DMS53 treated with DMSO at 0.1 percent for 48 hours (cell line): Measurements from ENCODE around the gene DLG3.

Source experiments
- DNase-seq: peaks from one replicate; lab custom pipeline; 2025; ENCODE audit not compliant: unreplicated experiment; lab: John Stamatoyannopoulos, UW

Gene DLG3

GRCh38 chrX:70476166-70476933 lies 31.7 kb downstream of the DLG3 start:
- no peak for DNase-seq

- DNase-seq = peak; percentile 52
These were observed 32.5 kb downstream of the DLG3 start for GRCh38 chrX:70476934-70477733.

- peak; percentile 52 for DNase-seq
These were observed 33.1 kb downstream of the DLG3 start for GRCh38 chrX:70477734-70478075.

- DNase-seq = no peak
These were observed 34.1 kb downstream of the DLG3 start for GRCh38 chrX:70478526-70479245.

- DNase-seq = no peak
These were observed 34.7 kb downstream of the DLG3 start for GRCh38 chrX:70479247-70479921.

- DNase-seq = no peak
These were observed 35.5 kb downstream of the DLG3 start for GRCh38 chrX:70479922-70480659.

- DNase-seq = no peak
These were observed 36.0 kb downstream of the DLG3 start for GRCh38 chrX:70480660-70481018.

GRCh38 chrX:70481471-70482270 lies 37.0 kb downstream of the DLG3 start:
- no peak for DNase-seq

- DNase-seq = no peak
These were observed 37.7 kb downstream of the DLG3 start for GRCh38 chrX:70482300-70482699.

- peak; percentile 72 for DNase-seq
These were observed 40.8 kb downstream of the DLG3 start for GRCh38 chrX:70485466-70485865.

GRCh38 chrX:70488856-70489255 lies 44.2 kb downstream of the DLG3 start:
- no peak for DNase-seq

GRCh38 chrX:70494441-70494840 lies 49.8 kb downstream of the DLG3 start:
- DNase-seq = no peak

GRCh38 chrX:70496491-70496890 lies 51.9 kb downstream of the DLG3 start:
- DNase-seq = no peak

- no peak for DNase-seq
These were observed 52.4 kb downstream of the DLG3 start for GRCh38 chrX:70497026-70497425.

GRCh38 chrX:70498129-70498528 lies 53.5 kb downstream of the DLG3 start:
- DNase-seq = no peak

GRCh38 chrX:70500826-70501225 lies 56.2 kb downstream of the DLG3 start:
- DNase-seq = no peak

- no peak for DNase-seq
These were observed 60.3 kb downstream of the DLG3 start for GRCh38 chrX:70504772-70505450.

- no peak for DNase-seq
These were observed 60.8 kb downstream of the DLG3 start for GRCh38 chrX:70505451-70505841.

GRCh38 chrX:70508296-70508911 lies 63.8 kb downstream of the DLG3 start:
- peak; percentile 90 for DNase-seq
